Kidney tubule cell (primary cell): ENCODE measurements around the gene NELL1.

Experiments
- DNase-seq: peaks from one replicate; pipeline ENCODE4 v3.0.0-alpha.2; 2018; ENCODE audit warnings: low spot score

NELL1 gene

DNA sequence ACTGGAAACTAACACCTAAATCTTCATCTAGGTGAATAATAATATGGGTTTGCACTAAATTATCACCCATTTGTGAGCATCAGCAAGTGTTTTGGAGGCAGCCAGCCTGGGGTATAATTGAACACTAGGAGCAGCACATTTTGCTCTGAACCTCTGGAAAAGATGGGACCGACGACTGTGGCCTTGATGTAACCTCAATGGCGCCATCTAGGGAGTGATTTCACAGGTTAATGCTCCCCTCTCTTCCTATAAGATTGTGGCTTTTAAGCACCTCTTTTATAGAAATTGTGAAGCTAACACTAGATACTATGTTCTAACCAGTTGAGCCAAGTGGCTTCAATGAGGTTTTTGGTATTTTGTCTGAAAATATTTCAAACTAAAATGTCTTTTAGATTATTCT is 203.7 kb downstream of the NELL1 start:
- DNase-seq, result peak; percentile 30

DNA sequence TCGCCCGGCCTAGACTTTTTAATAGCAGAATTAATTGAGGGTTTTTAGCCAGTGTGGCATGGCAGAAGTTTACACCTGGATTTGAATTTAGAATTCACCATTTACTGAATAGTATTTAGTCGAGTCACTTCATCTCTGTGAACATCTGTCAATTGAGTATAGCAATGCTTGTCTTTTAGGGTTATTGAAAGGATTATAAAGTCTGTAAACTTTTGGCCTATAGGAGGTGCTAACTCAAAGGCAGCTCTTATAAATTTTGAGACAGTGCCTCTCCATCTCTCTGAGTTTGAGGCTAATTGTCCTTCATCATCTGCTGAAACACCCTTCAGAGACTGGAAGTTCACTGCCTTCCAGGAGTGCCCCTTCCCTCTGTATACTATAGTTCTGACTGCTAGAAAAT is 205.0 kb downstream of the NELL1 start:
- no peak for DNase-seq

DNA sequence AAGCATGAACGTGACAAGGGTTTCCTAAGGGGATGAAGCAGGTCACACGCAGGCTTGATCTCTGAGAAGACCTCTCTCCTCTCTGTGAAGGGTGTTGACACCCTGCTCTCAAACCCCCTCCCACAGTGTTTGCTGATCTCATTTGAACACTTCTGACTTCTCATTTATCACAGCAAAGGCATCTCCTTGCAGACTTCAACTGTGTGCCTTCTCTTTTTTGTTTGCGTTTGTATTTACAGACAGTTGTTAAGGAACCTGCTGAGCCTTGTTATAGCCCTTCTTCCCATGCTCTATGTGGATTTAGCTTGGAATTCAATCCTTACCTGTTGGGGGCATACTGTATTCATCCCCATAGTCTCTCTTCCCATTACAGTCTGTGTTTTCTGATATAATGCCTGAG is 206.5 kb downstream of the NELL1 start:
- DNase-seq, result no peak

DNA sequence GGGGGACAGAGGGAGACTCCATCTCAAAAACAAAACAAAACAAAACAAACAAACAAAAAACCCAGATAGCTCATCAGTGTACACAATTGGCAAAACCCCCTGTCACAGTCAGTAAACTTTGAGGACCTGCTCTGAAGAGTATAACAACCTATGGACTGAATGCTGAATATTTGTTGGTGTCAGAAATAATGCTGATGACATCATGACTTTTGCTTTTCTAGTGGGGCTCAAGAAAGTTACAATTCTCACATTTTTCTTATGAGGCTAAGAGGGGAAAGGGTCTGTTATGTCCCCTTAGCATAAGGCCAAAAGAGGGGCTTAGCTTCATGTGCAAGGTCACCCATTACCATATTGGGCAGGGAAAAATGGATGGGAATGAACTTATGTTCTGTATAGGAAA is 207.4 kb downstream of the NELL1 start:
- DNase-seq, result no peak

DNA sequence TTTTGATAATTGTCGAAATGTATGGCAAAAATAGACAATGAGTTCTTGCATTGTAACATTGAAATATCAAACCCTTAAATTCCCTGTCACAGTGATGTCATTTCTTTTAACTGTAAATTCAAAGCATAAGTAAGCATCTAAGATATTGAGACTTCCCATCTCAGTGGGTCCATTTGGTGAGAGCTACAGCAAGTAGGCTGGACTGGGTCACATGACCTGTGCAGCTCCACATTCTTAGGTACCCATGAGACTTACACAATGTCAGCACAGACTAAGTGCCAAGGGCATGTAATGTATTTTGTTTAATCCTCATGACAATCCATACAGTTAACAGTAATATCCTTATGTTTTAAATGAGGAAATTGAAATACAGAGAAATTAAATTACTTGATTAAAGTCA is 210.7 kb downstream of the NELL1 start:
- no peak for DNase-seq

DNA sequence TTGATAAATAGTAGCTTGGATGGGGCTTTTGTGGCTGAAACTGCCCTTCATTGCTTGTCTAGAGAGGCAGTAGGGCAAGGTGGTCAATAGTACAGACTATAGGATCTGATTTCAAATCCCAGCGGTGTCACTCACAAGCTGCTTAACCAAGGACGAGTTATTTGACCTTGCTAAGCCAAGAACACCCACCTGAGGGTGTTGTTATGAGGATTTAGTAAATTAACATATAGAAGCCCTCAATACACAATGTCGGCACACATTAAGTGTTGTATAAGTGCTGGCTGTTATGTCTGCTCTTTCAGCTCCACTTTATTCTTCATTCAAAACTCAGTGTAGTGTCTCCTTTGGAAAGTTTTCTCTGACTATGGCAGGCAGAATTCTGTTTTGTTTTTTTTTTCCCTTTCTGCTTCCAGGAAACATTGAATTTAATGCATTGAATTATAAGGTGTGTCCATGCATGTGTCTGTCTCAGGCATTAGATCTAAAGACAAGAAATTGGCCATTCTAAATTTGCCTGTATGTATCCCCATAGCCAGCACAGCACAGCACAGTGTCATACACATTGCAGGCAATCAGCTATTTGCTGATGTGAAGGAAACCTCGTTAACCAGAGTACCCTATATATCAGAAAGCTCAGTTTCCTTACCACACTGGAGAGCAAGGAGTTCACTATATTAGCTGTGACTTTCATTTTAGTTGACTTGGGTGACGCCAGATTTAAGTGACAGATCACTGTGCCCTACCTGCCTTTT is 212.1 kb downstream of the NELL1 start:
- no peak for DNase-seq

DNA sequence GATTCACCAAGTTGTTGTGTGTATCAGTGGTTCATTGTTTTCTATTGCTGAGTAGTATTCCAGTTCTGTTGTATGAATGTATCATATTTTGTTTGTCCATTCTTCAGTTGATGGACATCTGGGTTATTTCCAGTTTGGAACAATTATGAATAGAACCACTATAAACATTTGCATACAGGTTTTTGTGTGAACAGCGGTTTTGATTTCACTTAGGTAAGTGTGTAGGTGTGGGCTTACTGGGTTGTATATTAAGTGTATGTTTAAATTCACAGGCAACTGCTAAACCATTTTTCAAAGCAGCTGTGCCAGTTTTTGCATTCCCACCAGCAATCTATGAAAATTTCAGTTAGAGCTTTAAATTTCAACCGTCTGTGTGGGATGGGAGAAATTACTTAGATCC is 217.8 kb downstream of the NELL1 start:
- no peak for DNase-seq

DNA sequence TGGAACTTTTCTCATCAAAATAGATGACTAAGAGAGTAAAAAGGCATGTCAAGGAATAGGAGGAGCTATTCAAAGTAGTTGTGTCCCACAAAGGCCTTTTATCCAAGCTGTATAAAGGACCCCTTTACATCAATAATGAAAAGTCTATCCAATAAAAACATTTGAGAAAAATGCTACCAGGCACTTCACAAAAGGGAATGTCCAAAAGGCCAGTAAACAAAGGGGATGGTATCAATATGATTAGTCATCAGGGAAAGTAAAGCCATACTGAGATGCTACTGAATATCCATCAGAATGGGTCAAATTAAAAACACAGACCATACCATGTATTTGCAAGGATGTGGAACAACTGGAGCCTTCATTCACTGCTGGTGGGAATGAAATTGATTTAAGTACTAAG is 224.9 kb downstream of the NELL1 start:
- DNase-seq, result no peak

DNA sequence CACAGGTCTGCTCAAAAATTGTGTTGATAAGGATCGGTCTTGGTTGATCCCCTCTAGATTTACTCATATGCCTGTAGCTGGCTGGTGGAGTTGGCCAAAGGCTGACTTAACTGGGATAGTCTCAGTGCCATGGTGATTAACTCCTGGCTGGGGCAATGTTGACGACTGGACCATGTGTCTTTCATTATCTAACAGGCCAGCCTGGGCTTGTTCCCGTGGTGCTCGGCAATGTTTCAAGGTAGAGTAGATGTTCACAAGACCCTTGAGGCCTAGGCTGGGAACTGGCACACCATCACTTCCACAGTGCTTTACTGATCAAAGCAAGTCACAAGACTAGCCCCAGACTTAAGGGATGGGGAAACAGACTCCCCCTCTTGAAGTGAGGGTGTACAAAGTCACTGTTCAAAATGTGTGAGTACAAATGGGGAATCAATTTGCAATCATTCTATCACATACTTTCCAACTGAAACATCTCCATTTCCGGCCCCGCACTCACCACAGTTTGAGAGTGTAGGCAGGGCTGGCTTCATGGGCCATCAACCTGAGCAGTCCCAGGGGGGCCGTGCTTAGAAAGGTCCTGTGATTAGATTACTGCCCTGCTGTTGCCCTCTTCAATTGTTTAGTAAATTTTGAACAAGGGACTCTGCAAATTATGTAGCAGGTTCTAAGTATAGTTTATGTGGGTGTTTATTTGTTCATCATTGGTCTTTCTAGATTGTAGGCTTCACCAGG is 240.8 kb downstream of the NELL1 start:
- DNase-seq, result no peak

DNA sequence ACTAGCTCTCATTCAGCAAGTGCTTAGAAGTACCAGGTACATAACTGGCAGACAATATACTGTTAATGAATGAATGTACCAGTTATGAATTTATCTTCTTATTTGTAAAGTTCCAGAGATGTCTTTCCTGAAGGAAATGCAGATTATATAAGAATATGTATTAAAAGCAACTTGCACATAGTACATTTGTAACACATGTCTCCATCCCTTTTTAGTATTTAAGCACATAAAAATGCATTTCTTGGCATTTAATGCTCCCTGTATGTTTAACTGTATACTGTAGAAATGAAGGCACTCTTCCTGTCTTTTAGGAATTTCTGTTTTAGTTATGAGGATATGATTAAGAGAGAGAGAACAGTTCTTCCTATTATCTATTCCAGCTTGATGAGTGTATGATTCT is 241.3 kb downstream of the NELL1 start:
- DNase-seq, result no peak

DNA sequence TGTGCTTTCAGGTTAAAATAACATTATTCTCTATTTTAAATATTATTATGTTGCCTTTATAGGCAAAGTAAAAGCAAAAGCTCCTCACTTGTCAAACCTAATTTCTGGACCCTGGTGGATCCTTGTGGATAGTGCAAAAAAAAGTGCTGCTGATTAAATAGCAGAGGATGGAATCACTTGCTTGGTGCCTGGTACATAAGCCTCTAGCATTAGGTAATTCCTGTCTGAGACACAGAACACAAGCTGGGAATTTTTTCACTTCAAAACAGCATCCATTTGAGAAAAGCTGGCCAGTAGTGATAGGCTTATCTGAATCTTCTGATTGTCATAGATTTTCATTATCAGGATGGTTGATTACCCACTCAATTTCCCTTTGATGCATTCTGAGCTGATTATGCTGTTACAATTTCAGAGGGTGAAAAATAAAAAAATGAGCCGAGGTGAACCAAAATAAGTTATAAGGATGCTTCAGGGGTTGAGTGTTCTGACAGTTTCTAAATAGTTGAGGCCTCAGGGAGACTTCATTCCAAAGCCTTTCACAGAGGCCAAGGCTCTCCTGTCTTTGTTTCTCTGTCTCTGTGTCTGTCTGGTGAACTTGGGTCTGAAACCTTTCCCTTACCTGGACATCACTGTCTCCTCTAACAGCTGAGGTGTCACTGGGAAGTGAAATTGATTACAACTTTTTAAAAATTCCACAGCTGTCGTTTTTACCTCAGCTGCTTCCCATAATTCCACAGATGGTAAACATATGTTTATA is 242.9 kb downstream of the NELL1 start:
- DNase-seq, result no peak

DNA sequence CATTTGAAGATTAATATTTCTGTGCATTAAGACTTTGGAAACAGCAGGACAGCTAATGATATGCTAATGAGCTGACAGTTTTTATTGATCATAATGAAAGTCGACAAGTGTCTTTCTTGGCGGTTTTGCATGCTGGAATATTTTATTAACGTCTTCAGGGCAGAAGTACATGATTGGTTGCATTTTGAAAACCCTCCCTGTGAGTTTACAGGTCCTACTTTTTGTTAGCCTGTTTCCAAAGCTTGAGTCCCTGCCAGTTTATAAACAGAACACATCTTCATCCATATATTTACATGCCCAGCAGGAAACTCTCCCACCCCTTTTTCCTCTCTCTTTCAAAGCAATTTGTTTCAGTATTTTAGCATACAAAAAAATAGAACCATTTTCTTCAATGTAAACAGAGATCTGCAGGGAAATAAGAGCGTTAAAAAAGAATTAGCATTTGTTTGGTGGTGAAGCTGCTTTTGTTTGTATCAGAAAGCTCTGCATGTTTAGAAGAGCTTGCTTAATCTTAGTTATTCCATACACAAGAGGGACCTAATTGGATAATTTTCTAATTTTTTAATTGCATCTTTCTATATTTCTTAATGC is 243.6 kb downstream of the NELL1 start:
- DNase-seq, result no peak

DNA sequence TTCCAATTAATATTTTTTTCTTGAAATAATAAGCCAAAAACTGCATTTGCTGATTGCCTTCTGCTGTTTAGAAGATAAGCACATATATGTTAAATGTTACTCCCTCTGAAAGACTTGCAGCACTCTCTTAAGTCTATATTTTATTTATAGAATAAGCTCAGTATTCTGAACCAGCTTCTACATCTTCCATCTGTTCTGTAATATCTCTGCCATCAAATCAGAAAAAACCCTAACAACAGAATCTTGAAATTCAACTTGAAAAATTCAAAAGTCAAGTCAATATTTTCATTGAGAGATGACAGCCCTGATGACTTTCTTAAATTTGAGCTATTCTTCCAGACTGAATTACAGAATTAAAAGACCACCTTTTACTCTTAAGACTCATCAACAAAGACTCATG is 247.9 kb downstream of the NELL1 start:
- DNase-seq, result no peak

DNA sequence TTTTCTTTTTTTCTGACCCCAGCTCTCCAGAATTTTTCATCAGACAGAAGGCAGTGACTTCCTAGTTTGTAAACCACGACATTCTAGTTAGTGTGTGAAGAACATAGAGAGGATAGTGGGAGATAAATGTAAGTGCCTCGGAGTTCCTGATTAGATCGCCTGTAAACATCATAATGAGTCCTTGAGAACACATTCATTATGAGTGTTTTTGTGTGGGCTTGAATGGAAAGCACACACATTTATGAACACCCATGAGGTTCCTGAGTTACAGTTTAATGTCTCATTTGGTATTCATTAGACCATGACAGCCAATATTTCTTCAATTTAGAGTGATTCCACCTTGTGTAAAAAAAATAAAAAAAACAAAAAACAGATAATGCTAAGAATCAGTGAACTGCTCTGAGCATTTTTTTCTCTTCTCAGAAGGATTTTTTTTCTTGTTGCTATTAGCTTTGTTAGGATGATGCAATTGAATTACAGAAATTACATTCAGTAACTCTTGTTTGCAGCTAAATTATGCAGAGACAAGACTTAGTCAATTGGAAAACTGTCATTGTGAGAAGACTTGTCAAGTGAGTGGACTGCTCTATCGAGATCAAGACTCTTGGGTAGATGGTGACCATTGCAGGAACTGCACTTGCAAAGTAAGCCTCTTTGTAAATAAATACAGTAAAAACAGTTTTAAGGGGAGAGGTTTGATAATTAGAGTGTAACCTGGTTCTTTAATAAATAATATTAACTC is 257.6 kb downstream of the NELL1 start:
- DNase-seq, result no peak

DNA sequence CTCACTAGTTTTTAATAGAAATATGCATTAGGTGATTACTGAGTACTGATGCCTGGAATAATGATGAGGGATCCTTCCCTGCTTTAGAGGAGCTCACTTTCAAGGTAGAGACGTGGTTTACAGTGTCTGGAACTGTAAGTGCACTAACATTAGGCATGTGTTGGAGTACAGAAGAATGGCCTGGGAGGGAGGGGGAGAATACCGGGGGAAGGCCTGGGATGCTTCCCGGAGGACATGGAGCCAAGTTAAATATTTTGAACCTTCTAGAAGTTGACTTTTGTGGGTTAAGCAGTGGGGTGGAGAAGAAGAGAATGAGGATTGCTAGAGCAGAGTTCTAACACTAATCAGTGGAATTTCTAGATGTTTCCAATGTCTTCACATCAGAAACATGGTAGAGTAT is 261.6 kb downstream of the NELL1 start:
- DNase-seq, result no peak

DNA sequence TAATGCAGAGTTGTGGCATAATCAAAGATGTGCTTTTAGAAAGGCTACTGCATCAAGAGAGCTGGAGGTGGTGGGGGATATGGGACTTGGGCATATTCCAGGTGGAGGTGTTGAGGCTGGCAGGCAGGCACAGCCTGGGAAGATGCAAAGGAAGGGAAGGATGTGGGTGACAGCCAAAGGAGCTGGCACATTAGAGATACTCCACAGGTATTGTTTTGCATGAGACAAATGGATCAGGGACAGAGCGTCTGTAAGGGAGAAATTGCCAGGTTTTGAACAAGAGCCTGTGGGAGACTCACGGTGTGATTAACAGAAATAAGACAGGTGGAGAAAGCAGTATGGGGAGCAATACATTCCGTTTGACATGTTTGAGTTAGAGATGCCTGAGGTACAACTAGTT is 263.7 kb downstream of the NELL1 start:
- DNase-seq, result no peak

DNA sequence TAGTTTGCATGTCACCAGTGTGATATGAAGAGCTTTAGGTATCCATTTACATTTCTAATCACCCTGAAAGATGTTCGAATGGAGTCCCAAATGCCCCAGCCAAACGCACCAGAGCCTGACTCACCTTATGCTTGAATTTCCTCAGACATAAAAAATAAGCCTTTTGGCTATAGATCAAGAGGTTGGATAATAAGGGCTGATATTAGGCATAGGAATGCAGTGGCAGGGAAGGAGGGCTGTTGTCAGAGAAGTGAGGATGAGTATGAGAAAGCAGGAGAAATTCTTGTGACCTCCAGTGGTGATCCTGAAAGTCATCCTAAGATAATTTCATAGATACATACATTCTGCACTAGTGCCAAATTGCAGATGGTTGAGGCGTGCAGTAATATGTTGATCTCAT is 264.6 kb downstream of the NELL1 start:
- no peak for DNase-seq

DNA sequence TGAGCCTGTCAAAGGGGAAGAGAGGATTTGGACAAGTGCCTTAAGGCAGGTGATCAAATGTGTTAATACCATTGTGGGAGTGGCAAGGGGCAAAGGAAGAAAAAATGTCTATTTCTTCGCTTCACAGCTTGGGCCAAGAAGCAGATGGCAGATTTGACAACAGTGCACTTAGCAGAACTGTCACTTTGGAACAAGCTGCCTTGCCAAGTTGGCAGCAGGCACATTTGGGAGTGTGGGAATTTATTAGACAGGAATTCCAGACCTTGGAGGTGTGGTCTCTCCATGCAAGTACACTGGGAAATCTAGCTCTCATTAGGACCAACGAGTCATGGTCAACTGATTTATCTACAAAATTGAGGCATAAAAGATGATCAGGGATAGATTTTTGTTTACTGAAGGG is 265.1 kb downstream of the NELL1 start:
- DNase-seq, result no peak

DNA sequence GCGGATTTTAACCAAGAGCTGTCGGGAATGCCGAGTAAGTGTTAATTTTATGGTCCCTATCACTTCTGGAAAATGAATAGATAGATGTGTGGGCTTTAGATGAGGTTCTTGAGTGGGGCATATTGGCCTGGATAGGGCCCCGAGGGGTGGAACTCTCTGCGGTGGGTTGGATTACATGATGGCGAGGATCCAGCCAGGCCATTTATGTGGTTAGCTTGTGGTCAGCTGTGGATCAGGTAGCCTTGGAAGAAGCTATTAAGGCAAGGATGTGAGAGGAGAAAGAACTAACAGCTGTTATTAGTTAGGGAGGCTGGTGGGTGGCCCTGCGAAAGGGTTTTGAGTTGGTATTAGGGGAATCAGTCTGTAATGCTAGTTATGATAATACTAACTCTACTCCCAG is 268.4 kb downstream of the NELL1 start:
- no peak for DNase-seq

DNA sequence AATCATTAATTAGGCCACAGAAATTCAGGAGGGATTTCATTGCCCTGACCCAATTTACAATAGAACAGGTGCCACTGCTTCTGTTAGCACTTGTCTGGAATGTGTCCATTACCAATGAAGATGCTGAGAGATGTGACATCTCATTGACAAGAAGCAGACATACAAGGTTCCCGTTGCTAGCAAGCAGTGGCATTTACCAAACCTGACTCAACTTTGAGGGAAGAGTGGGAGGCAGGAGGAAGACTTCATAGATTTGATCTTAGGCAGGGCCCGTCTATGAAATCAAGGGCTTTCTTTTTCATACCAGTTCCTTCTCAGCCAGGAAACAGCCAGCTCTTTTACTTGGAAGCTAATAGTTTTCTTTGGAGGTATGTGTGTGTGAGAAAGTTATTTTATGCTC is 280.2 kb downstream of the NELL1 start:
- no peak for DNase-seq

DNA sequence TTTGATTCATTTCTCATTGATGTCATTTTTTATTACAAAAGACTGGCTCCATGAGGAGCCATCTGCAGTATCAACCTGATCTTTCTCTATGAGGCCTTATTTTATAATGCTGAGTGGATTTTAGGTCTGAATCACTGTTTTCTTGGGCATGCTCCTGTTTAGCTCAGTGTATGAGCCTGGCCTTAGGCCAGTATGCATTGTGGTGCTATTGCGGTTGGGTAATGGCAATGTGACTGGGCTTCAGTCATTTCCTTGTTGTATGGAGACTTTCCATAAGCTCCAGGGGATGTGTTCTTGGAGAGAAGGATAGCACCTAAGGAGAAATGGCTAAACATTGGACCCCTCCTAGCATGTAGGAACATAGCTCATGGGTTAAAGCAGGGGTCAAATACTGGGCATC is 293.2 kb downstream of the NELL1 start:
- no peak for DNase-seq

DNA sequence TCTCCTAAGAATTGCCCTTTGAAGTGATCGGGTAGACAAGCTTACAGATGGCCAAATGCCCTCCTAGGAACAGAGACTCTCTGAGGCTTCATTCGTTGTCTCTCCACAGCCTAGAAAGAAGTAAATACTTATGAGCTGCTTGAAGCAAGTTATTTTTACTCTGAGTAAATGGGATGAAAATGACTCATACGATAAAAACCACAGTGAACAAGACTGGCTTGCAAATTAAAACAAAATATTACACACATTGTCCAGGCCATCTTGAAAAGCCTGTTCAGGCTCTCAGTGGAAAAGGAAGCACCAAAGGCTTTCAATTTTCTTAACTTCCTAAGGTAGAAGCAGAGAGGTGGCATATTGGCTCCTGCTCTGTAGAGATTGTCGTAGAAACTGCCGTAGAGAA is 294.2 kb downstream of the NELL1 start:
- peak; percentile 16 for DNase-seq
